Activated CD8-positive, alpha-beta memory T cell treated with anti-CD3 and anti-CD28 coated beads for 48 hours (primary cell): ENCODE data around the gene SAC3D1.
A peak's percentile ranks its signal among the peaks of the same experiment; 100 is the strongest.

Experiments used
- DNase-seq, 3 experiments: peaks; one replicate each; pipeline ENCODE4 v3.0.0-alpha.2; 2020; ENCODE audit warnings: low read depth in 2 of 3, low spot score in 2 of 3

The SAC3D1 gene

GRCh38 chr11:65059959-65060824 lies 19.2 kb downstream of the SAC3D1 start:
- no peak for DNase-seq

- DNase-seq: no peak
These were observed 20.0 kb downstream of the SAC3D1 start for GRCh38 chr11:65060913-65061408.

GRCh38 chr11:65063532-65063931 lies 22.5 kb downstream of the SAC3D1 start:
- no peak for DNase-seq

- DNase-seq: no peak
These were observed 23.8 kb downstream of the SAC3D1 start for GRCh38 chr11:65064847-65065240.

GRCh38 chr11:65065851-65066250 lies 24.8 kb downstream of the SAC3D1 start:
- no peak for DNase-seq

GRCh38 chr11:65066315-65066714 lies 25.3 kb downstream of the SAC3D1 start:
- DNase-seq: no peak

- no peak for DNase-seq
These were observed 25.8 kb downstream of the SAC3D1 start for GRCh38 chr11:65066805-65067291.

- no peak for DNase-seq
These were observed 26.4 kb downstream of the SAC3D1 start for GRCh38 chr11:65067446-65067845.

GRCh38 chr11:65069217-65069616 lies 28.2 kb downstream of the SAC3D1 start:
- no peak for DNase-seq

- DNase-seq: no peak
These were observed 31.1 kb downstream of the SAC3D1 start for GRCh38 chr11:65071907-65072630.

- DNase-seq: no peak
These were observed 31.6 kb downstream of the SAC3D1 start for GRCh38 chr11:65072631-65072966.

- DNase-seq: no peak
These were observed 36.4 kb downstream of the SAC3D1 start for GRCh38 chr11:65077451-65077850.

GRCh38 chr11:65078151-65078550 lies 37.1 kb downstream of the SAC3D1 start:
- DNase-seq: no peak

- DNase-seq: no peak
These were observed 37.9 kb downstream of the SAC3D1 start for GRCh38 chr11:65078786-65079342.

- DNase-seq: no peak
These were observed 42.3 kb downstream of the SAC3D1 start for GRCh38 chr11:65083134-65083833.

GRCh38 chr11:65083834-65084597 lies 43.0 kb downstream of the SAC3D1 start, which contains the start of the genes CDCA5 and ZFPL1:
Gene CDCA5 (minus strand): TSS chr11:65084040. CDS start chr11:65083978, 62 bp downstream.
Gene ZFPL1 (plus strand): TSS chr11:65084222. CDS start chr11:65084699, 477 bp downstream.
- peak; percentile 96 to 98 (median 97) for DNase-seq

- no peak for DNase-seq
These were observed 43.8 kb downstream of the SAC3D1 start for GRCh38 chr11:65084598-65085375.

- DNase-seq: no peak
These were observed 44.4 kb downstream of the SAC3D1 start for GRCh38 chr11:65085446-65085845.

- DNase-seq: no peak
These were observed 45.8 kb downstream of the SAC3D1 start for GRCh38 chr11:65086809-65087208.
